Osteoblast (primary cell): ENCODE results near the gene DHX58. TPM values are rescaled to one million over a fixed set of nuclear protein-coding genes. Genes with fewer than 3 reads are reported as not detected.
A peak's percentile ranks its signal among the peaks of the same experiment; 100 is the strongest.

Experiments used
- DNase-seq: peaks from one replicate; pipeline ENCODE4 v3.0.0; 2011; ENCODE audit warnings: low spot score, mixed read lengths; ENCODE audit not compliant: insufficient read length; ENCODE audit errors: missing footprints
- H2AFZ ChIP-seq: 2 replicates; pipeline ENCODE4 v1.6.0; 2011; ENCODE audit warnings: mild to moderate bottlenecking, low read length
- H3K27ac ChIP-seq: 2 replicates; pipeline ENCODE4 v1.5.1; 2011; ENCODE audit warnings: mild to moderate bottlenecking, low read depth, low read length, moderate library complexity
- H3K27me3 ChIP-seq: 2 replicates; pipeline ENCODE4 v1.6.0; 2012; ENCODE audit warnings: mild to moderate bottlenecking, control low read depth, inconsistent platforms, low read length, moderate library complexity; ENCODE audit not compliant: insufficient read depth
- H3K36me3 ChIP-seq: 2 replicates; pipeline ENCODE4 v1.5.1; 2011; ENCODE audit warnings: mild to moderate bottlenecking, low read length, control low read depth, moderate library complexity; ENCODE audit not compliant: insufficient read depth
- H3K4me1 ChIP-seq: 2 replicates; pipeline ENCODE4 v1.5.1; 2011; ENCODE audit warnings: mild to moderate bottlenecking, low read length, control low read depth, moderate library complexity; ENCODE audit not compliant: insufficient read depth
- H3K4me2 ChIP-seq: 2 replicates; pipeline ENCODE4 v1.6.0; 2011; ENCODE audit warnings: mild to moderate bottlenecking, low read length; ENCODE audit not compliant: insufficient read depth
- H3K4me3 ChIP-seq: fragments of 200-600 bp; sonication (generic); 3 replicates; pipeline ENCODE4 v1.5.1; 2012; ENCODE audit warnings: mild to moderate bottlenecking, low read length, inconsistent platforms; ENCODE audit not compliant: insufficient read depth
- H3K79me2 ChIP-seq: 2 replicates; pipeline ENCODE4 v1.6.0; 2012; ENCODE audit warnings: mild to moderate bottlenecking, low read length, control low read depth, inconsistent platforms; ENCODE audit not compliant: insufficient read depth
- H3K9me3 ChIP-seq: 2 replicates; pipeline ENCODE4 v1.5.1; 2011; ENCODE audit warnings: low read depth, low read length, control low read depth
- H4K20me1 ChIP-seq: 2 replicates; pipeline ENCODE4 v1.6.0; 2012; ENCODE audit warnings: mild to moderate bottlenecking, low read length, control low read depth; ENCODE audit not compliant: insufficient read depth
- CTCF ChIP-seq: IDR thresholded peaks from 2 replicates; pipeline ENCODE4 v1.5.1; 2011; ENCODE audit warnings: mild to moderate bottlenecking, low read depth, low read length, moderate library complexity; ENCODE audit errors: extremely low read depth
- total RNA-seq: library from RNA; depleted of rRNA; stranded (reverse); fragments of >200 nt; gene quantifications from 2 replicates; pipeline ENCODE4 v1.2.3, GENCODE V29; 2012

The DHX58 gene
- total RNA-seq, 1 donor: 18.5 TPM

- H3K27me3 ChIP-seq: no peaks in the 10 kb centered on the region
- no peak for TF ChIP-seq CTCF
- peaks cover 63% of the 10 kb centered on the region for H4K20me1 ChIP-seq
- peaks cover 38% of the 10 kb centered on the region for H3K4me1 ChIP-seq
- H3K4me3 ChIP-seq: no peak overlapping the region
- peak overlapping the region; percentile 77 for H3K27ac ChIP-seq
- H3K4me2 ChIP-seq: peak overlapping the region; percentile 76
- peaks cover 87% of the 10 kb centered on the region for H3K79me2 ChIP-seq
- H3K9me3 ChIP-seq: no peaks in the 10 kb centered on the region
- DNase-seq: peak; percentile 88
- no peak overlapping the region for H2AFZ ChIP-seq
- peaks cover 45% of the 10 kb centered on the region for H3K36me3 ChIP-seq
These were observed 19.5 kb upstream of the DHX58 start for GRCh38 chr17:42131981-42132432.

- no peak for TF ChIP-seq CTCF
These were observed 18.7 kb upstream of the DHX58 start for GRCh38 chr17:42131232-42131631.

GRCh38 chr17:42130310-42130936 lies 17.9 kb upstream of the DHX58 start:
- peak; percentile 54 for DNase-seq
- peaks cover 53% of the 10 kb centered on the region for H3K36me3 ChIP-seq
- H3K4me1 ChIP-seq: peaks cover 32% of the 10 kb centered on the region
- H4K20me1 ChIP-seq: peaks cover 56% of the 10 kb centered on the region
- no peak for TF ChIP-seq CTCF
- H3K27ac ChIP-seq: no peak overlapping the region
- H3K4me2 ChIP-seq: no peak overlapping the region
- peaks cover 71% of the 10 kb centered on the region for H3K79me2 ChIP-seq
- H2AFZ ChIP-seq: no peak overlapping the region
- H3K4me3 ChIP-seq: no peak overlapping the region
- H3K27me3 ChIP-seq: no peaks in the 10 kb centered on the region
- no peaks in the 10 kb centered on the region for H3K9me3 ChIP-seq

More at GRCh38 chr17:42131232-42131631, 18.7 kb upstream of the DHX58 start:
- Histone ChIP-seq H4K20me1 (peaks cover 59% of the 10 kb centered on the region), H3K9me3 (no peaks in the 10 kb centered on the region), H3K4me2 (no peak overlapping the region), H3K36me3 (peaks cover 48% of the 10 kb centered on the region), H3K27ac (peak overlapping the region; percentile 31), H3K4me1 (peaks cover 38% of the 10 kb centered on the region), H3K27me3 (no peaks in the 10 kb centered on the region), H2AFZ (no peak overlapping the region), H3K4me3 (no peak overlapping the region), H3K79me2 (peaks cover 79% of the 10 kb centered on the region)
- no peak for DNase-seq

GRCh38 chr17:42129109-42129837 lies 16.8 kb upstream of the DHX58 start:
- no peak for TF ChIP-seq CTCF
- DNase-seq: peak; percentile 46
- Histone ChIP-seq H3K4me3 (no peak overlapping the region), H3K36me3 (peaks cover 62% of the 10 kb centered on the region), H2AFZ (no peak overlapping the region), H3K4me2 (no peak overlapping the region), H4K20me1 (peaks cover 51% of the 10 kb centered on the region), H3K9me3 (no peaks in the 10 kb centered on the region), H3K27ac (no peak overlapping the region), H3K4me1 (peaks cover 29% of the 10 kb centered on the region), H3K27me3 (no peaks in the 10 kb centered on the region), H3K79me2 (peaks cover 59% of the 10 kb centered on the region)
